ENCODE data around the gene TTC22. TPM values are rescaled to one million over a fixed set of nuclear protein-coding genes. Genes with fewer than 3 reads are reported as not detected.

Gene TTC22
- total RNA-seq, 1 experiment from 2014 or later = 0.63 TPM

- TF ChIP-seq, protein P1, sequence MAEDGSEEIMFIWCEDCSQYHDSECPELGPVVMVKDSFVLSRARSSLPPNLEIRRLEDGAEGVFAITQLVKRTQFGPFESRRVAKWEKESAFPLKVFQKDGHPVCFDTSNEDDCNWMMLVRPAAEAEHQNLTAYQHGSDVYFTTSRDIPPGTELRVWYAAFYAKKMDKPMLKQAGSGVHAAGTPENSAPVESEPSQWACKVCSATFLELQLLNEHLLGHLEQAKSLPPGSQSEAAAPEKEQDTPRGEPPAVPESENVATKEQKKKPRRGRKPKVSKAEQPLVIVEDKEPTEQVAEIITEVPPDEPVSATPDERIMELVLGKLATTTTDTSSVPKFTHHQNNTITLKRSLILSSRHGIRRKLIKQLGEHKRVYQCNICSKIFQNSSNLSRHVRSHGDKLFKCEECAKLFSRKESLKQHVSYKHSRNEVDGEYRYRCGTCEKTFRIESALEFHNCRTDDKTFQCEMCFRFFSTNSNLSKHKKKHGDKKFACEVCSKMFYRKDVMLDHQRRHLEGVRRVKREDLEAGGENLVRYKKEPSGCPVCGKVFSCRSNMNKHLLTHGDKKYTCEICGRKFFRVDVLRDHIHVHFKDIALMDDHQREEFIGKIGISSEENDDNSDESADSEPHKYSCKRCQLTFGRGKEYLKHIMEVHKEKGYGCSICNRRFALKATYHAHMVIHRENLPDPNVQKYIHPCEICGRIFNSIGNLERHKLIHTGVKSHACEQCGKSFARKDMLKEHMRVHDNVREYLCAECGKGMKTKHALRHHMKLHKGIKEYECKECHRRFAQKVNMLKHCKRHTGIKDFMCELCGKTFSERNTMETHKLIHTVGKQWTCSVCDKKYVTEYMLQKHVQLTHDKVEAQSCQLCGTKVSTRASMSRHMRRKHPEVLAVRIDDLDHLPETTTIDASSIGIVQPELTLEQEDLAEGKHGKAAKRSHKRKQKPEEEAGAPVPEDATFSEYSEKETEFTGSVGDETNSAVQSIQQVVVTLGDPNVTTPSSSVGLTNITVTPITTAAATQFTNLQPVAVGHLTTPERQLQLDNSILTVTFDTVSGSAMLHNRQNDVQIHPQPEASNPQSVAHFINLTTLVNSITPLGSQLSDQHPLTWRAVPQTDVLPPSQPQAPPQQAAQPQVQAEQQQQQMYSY (CRISPR knock-in tag; IDR thresholded peaks at IDR 0.05) = no peak
- no peak for TF ChIP-seq ZNF671 (CRISPR knock-in tag; IDR thresholded peaks at IDR 0.05)
- TF ChIP-seq, protein P2, sequence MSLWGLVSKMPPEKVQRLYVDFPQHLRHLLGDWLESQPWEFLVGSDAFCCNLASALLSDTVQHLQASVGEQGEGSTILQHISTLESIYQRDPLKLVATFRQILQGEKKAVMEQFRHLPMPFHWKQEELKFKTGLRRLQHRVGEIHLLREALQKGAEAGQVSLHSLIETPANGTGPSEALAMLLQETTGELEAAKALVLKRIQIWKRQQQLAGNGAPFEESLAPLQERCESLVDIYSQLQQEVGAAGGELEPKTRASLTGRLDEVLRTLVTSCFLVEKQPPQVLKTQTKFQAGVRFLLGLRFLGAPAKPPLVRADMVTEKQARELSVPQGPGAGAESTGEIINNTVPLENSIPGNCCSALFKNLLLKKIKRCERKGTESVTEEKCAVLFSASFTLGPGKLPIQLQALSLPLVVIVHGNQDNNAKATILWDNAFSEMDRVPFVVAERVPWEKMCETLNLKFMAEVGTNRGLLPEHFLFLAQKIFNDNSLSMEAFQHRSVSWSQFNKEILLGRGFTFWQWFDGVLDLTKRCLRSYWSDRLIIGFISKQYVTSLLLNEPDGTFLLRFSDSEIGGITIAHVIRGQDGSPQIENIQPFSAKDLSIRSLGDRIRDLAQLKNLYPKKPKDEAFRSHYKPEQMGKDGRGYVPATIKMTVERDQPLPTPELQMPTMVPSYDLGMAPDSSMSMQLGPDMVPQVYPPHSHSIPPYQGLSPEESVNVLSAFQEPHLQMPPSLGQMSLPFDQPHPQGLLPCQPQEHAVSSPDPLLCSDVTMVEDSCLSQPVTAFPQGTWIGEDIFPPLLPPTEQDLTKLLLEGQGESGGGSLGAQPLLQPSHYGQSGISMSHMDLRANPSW (CRISPR knock-in tag; conservative IDR thresholded peaks at IDR 0.05; ENCODE audit: low read depth) = no peak
- no peak for TF ChIP-seq ARID4B (CRISPR knock-in tag; IDR thresholded peaks at IDR 0.05; ENCODE audit: borderline replicate concordance)
Observed at GRCh38 chr1:54845772-54846171, 44.6 kb upstream of the TTC22 start (continued).

GRCh38 chr1:54844564-54844963 lies 43.4 kb upstream of the TTC22 start:
- H3K27ac Mint-ChIP-seq = no peak overlapping the region
- no peaks in the 10 kb centered on the region for H3K4me1 Mint-ChIP-seq
- no peaks in the 10 kb centered on the region; the same call in 1 of the 2 replicates for H3K27me3 Mint-ChIP-seq (ENCODE audit: low read depth)
- peaks cover 14% of the 10 kb centered on the region for H3K36me3 Mint-ChIP-seq
- no peaks in the 10 kb centered on the region for H3K9me3 Mint-ChIP-seq
- ChIA-PET POLR2A (interaction anchor here (0.7 kb wide), 1 partner anchor 17 kb away, joined by 5 read pairs; no protein-coding TSS in a partner anchor), CTCF (no interaction called here)
- DNase-seq (ENCODE audit: low spot score) (no peak), ATAC-seq (no peak)
- H3K4me3 Mint-ChIP-seq = no peak overlapping the region
- no peak for TF ChIP-seq JAZF1 (CRISPR knock-in tag; IDR thresholded peaks at IDR 0.05)
- no peak for TF ChIP-seq CREB1 (CRISPR knock-in tag; IDR thresholded peaks at IDR 0.05)
- TF ChIP-seq NFATC4 (CRISPR knock-in tag; IDR thresholded peaks at IDR 0.05) = no peak
- TF ChIP-seq, protein P3, sequence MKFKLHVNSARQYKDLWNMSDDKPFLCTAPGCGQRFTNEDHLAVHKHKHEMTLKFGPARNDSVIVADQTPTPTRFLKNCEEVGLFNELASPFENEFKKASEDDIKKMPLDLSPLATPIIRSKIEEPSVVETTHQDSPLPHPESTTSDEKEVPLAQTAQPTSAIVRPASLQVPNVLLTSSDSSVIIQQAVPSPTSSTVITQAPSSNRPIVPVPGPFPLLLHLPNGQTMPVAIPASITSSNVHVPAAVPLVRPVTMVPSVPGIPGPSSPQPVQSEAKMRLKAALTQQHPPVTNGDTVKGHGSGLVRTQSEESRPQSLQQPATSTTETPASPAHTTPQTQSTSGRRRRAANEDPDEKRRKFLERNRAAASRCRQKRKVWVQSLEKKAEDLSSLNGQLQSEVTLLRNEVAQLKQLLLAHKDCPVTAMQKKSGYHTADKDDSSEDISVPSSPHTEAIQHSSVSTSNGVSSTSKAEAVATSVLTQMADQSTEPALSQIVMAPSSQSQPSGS (CRISPR knock-in tag; IDR thresholded peaks at IDR 0.05; ENCODE audit: borderline replicate concordance, low read depth) = no peak
- TF ChIP-seq, protein P4, sequence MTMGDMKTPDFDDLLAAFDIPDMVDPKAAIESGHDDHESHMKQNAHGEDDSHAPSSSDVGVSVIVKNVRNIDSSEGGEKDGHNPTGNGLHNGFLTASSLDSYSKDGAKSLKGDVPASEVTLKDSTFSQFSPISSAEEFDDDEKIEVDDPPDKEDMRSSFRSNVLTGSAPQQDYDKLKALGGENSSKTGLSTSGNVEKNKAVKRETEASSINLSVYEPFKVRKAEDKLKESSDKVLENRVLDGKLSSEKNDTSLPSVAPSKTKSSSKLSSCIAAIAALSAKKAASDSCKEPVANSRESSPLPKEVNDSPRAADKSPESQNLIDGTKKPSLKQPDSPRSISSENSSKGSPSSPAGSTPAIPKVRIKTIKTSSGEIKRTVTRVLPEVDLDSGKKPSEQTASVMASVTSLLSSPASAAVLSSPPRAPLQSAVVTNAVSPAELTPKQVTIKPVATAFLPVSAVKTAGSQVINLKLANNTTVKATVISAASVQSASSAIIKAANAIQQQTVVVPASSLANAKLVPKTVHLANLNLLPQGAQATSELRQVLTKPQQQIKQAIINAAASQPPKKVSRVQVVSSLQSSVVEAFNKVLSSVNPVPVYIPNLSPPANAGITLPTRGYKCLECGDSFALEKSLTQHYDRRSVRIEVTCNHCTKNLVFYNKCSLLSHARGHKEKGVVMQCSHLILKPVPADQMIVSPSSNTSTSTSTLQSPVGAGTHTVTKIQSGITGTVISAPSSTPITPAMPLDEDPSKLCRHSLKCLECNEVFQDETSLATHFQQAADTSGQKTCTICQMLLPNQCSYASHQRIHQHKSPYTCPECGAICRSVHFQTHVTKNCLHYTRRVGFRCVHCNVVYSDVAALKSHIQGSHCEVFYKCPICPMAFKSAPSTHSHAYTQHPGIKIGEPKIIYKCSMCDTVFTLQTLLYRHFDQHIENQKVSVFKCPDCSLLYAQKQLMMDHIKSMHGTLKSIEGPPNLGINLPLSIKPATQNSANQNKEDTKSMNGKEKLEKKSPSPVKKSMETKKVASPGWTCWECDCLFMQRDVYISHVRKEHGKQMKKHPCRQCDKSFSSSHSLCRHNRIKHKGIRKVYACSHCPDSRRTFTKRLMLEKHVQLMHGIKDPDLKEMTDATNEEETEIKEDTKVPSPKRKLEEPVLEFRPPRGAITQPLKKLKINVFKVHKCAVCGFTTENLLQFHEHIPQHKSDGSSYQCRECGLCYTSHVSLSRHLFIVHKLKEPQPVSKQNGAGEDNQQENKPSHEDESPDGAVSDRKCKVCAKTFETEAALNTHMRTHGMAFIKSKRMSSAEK (CRISPR knock-in tag; IDR thresholded peaks at IDR 0.05; ENCODE audit: borderline replicate concordance) = no peak
- no peak for TF ChIP-seq ATF1 (CRISPR knock-in tag; IDR thresholded peaks at IDR 0.05)
- no peak for TF ChIP-seq PRRX2 (CRISPR knock-in tag; IDR thresholded peaks at IDR 0.05)
- TF ChIP-seq, protein P5, sequence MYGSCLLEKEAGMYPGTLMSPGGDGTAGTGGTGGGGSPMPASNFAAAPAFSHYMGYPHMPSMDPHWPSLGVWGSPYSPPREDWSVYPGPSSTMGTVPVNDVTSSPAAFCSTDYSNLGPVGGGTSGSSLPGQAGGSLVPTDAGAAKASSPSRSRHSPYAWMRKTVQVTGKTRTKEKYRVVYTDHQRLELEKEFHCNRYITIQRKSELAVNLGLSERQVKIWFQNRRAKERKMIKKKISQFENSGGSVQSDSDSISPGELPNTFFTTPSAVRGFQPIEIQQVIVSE (CRISPR knock-in tag; IDR thresholded peaks at IDR 0.05; ENCODE audit: borderline replicate concordance) = no peak
- TF ChIP-seq, protein P6, sequence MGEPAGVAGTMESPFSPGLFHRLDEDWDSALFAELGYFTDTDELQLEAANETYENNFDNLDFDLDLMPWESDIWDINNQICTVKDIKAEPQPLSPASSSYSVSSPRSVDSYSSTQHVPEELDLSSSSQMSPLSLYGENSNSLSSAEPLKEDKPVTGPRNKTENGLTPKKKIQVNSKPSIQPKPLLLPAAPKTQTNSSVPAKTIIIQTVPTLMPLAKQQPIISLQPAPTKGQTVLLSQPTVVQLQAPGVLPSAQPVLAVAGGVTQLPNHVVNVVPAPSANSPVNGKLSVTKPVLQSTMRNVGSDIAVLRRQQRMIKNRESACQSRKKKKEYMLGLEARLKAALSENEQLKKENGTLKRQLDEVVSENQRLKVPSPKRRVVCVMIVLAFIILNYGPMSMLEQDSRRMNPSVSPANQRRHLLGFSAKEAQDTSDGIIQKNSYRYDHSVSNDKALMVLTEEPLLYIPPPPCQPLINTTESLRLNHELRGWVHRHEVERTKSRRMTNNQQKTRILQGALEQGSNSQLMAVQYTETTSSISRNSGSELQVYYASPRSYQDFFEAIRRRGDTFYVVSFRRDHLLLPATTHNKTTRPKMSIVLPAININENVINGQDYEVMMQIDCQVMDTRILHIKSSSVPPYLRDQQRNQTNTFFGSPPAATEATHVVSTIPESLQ (CRISPR knock-in tag; IDR thresholded peaks at IDR 0.05) = no peak
- TF ChIP-seq MYBL2 (CRISPR knock-in tag; IDR thresholded peaks at IDR 0.05) = no peak
- TF ChIP-seq, protein P7, sequence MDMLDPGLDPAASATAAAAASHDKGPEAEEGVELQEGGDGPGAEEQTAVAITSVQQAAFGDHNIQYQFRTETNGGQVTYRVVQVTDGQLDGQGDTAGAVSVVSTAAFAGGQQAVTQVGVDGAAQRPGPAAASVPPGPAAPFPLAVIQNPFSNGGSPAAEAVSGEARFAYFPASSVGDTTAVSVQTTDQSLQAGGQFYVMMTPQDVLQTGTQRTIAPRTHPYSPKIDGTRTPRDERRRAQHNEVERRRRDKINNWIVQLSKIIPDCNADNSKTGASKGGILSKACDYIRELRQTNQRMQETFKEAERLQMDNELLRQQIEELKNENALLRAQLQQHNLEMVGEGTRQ (CRISPR knock-in tag; IDR thresholded peaks at IDR 0.05) = no peak
